Neural crest cell (in vitro differentiated cells): Measurements from ENCODE around the gene PXMP4. TPM values are rescaled to one million over a fixed set of nuclear protein-coding genes. Genes with fewer than 3 reads are reported as not detected.

ENCODE experiments used
- DNase-seq: peaks from one replicate; pipeline ENCODE4 v3.0.0; 2021; ENCODE audit warnings: low read depth, mixed read lengths, low spot score
- H3K27ac Mint-ChIP-seq: one replicate; pipeline ENCODE4 v1.8.0; 2021; ENCODE audit warnings: mild to moderate bottlenecking, mixed read lengths; ENCODE audit not compliant: unreplicated experiment
- H3K27me3 Mint-ChIP-seq: 2 replicates; pipeline ENCODE4 v1.8.0; 2021; ENCODE audit warnings: low read depth, mild to moderate bottlenecking, mixed read lengths
- H3K36me3 Mint-ChIP-seq: 2 replicates; pipeline ENCODE4 v1.8.0; 2021; ENCODE audit warnings: low read depth, mild to moderate bottlenecking, mixed read lengths
- H3K4me1 Mint-ChIP-seq: 2 replicates; pipeline ENCODE4 v1.8.0; 2021; ENCODE audit warnings: mixed read lengths
- H3K4me3 Mint-ChIP-seq: one replicate; pipeline ENCODE4 v1.8.0; 2021; ENCODE audit warnings: mild to moderate bottlenecking, mixed read lengths
- H3K9me3 Mint-ChIP-seq: 2 replicates; pipeline ENCODE4 v1.8.0; 2021; ENCODE audit warnings: mixed read lengths
- CTCF ChIP-seq: fragments of 200-600 bp; sonication (generic); conservative IDR thresholded peaks from 2 replicates; pipeline ENCODE4 v1.5.0; 2021; ENCODE audit warnings: antibody characterized with exemption, mild to moderate bottlenecking
- total RNA-seq: library from RNA; stranded (reverse); gene quantifications from 2 replicates; pipeline ENCODE4 v1.2.1, GENCODE V29; 2021

The PXMP4 gene
- total RNA-seq, 1 donor from 2014 or later, result 5.2 TPM

DNA sequence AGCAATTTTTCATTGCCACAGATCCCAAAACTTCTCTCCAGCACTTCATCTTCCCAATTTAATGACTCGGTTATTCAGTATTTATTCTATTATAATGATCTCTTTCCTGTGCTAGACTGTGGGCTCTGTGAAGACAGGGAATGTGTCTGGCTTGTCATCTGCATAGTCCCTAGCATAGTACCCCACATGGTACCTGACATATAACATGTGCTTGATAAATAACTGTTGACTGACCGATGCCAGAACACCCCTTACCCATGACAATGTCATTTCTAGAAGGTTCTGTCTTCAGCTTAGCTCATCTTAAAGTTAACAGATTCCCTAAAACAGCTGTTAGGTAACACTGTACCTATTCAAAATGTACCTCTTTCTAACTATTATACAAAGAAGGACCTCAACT is 3.6 kb downstream of the PXMP4 start:
- Mint-ChIP-seq H3K27ac (no peak overlapping the region), H3K9me3 (peaks cover 3% of the 10 kb centered on the region), H3K4me3 (no peak overlapping the region), H3K36me3 (no peaks in the 10 kb centered on the region), H3K27me3 (no peaks in the 10 kb centered on the region), H3K4me1 (peaks cover 8% of the 10 kb centered on the region)
- DNase-seq, result no peak
- no peak for TF ChIP-seq CTCF

DNA sequence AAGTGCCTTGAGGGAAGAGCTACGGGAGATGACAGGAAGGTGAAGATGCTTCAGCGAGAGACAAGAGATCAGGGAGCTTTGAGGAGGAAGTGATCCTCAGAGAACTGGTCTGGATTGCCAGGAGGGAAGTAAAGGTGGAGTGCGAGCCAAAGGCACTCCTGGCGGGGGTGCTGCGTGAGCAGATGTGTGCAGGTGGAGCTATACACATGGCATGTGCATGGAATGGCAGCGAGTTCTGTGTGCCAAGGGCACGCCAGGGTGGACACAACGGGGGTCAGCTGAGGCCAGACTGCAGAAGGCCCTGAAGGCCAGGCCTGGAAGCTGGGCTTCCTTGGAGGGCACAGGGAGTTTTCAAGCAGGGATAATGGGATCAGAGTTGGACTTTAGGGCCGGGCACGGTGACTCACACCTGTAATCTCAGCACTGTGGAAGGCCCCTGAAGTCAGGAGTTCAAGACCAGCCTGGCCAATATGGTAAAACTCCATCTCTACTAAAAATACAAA is 6.2 kb downstream of the PXMP4 start:
- Mint-ChIP-seq H3K36me3 (no peaks in the 10 kb centered on the region), H3K9me3 (no peaks in the 10 kb centered on the region)
- no peak for DNase-seq

DNA sequence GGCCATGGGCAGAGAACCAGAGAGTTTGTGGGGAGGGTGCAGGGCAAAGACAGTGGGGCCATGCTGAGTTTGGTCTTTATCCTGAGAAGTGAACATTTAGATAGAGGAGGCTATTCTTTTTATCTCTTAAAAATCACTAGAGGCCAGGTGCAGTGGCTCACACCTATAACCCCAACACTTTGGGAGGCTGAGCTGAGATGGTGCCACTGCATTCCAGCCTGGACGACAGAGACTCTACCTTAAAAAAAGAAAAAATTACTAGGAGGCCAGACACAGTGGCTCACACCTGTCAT is 8.7 kb downstream of the PXMP4 start:
- no peak overlapping the region for H3K27ac Mint-ChIP-seq
- no peak overlapping the region for H3K4me3 Mint-ChIP-seq
- no peak for TF ChIP-seq CTCF
- H3K36me3 Mint-ChIP-seq, result no peaks in the 10 kb centered on the region
- H3K4me1 Mint-ChIP-seq, result peaks cover 8% of the 10 kb centered on the region
- DNase-seq, result no peak
- no peaks in the 10 kb centered on the region for H3K9me3 Mint-ChIP-seq
- H3K27me3 Mint-ChIP-seq, result no peaks in the 10 kb centered on the region

More for the DNA sequence above, 6.2 kb downstream of the PXMP4 start:
- Mint-ChIP-seq H3K4me1 (no peaks in the 10 kb centered on the region), H3K4me3 (no peak overlapping the region), H3K27me3 (no peaks in the 10 kb centered on the region), H3K27ac (no peak overlapping the region)
- no peak for TF ChIP-seq CTCF

DNA sequence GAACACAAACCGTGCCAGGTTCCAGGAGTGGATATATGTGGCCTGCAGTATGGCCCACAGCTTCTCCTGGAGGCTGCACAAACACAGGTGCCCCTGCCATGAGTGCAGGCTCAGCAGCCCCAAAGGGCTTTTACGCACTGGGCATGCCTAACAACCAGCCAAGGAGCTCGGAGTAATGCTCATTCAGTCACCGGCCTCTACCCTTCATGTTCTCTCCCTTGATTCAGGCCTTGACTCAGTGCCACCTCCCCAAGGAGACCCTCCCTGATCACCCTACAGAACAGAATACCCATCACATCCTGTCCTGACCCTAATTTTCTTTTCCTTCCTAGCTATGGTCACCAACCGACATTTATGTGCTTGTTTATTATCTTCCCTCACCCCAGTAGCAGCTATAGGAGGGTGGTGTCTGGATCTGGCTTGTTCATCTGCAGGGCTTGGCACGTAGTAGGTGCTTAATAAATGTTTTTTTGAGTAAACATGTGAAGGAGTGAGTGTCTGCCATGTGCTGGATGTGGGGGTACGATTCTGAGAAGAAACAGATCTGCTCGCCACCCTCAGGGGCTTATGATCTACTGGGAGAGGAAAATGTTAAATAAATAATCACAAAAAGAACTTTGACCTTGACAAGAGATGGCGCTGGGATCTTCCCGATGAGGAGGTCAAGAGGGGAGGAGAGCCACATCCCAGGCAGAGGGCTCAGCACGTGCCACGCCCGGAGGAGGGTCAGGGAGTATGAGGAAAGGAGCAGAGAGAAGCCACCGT is 9.2 kb downstream of the PXMP4 start:
- H3K4me1 Mint-ChIP-seq, result peaks cover 8% of the 10 kb centered on the region
- no peak overlapping the region for H3K27ac Mint-ChIP-seq
- no peak overlapping the region for H3K4me3 Mint-ChIP-seq

GRCh38 chr20:33709905-33710541 is 10.1 kb downstream of the PXMP4 start:
- H3K27ac Mint-ChIP-seq, result no peak overlapping the region

More for the DNA sequence above, 9.2 kb downstream of the PXMP4 start:
- Mint-ChIP-seq H3K9me3 (no peaks in the 10 kb centered on the region), H3K27me3 (no peaks in the 10 kb centered on the region), H3K36me3 (no peaks in the 10 kb centered on the region)
- TF ChIP-seq CTCF, result no peak
- no peak for DNase-seq

More at GRCh38 chr20:33709905-33710541, 10.1 kb downstream of the PXMP4 start:
- Mint-ChIP-seq H3K9me3 (no peaks in the 10 kb centered on the region), H3K4me1 (peaks cover 8% of the 10 kb centered on the region), H3K4me3 (no peak overlapping the region), H3K36me3 (no peaks in the 10 kb centered on the region), H3K27me3 (no peaks in the 10 kb centered on the region)
- no peak for TF ChIP-seq CTCF
- DNase-seq, result no peak
